ENCODE data around the gene EFCAB5. TPM values are rescaled to one million over a fixed set of nuclear protein-coding genes. Genes with fewer than 3 reads are reported as not detected.
"Not testable (repeated sequence)": the region's sequence is repeated elsewhere in the genome, so short reads cannot be mapped to it uniquely, and the experiment has no call there.

The EFCAB5 gene
- 0.35 TPM for total RNA-seq
- long read RNA-seq, result 0 reads

GRCh38 chr17:29941334-29941733 lies at the start of gene EFCAB5:
Gene EFCAB5 (plus strand): TSS chr17:29941634. CDS start chr17:29941797, 163 bp downstream.
- DNase-seq (no peak), ATAC-seq (no peak)
- intact Hi-C loops (cut with micrococcal nuclease), result no loop called here

- intact Hi-C loops (cut with micrococcal nuclease), result no loop called here
- ATAC-seq (no peak), DNase-seq (no peak)
Measured at GRCh38 chr17:29892201-29892600, 49.2 kb upstream of the EFCAB5 start.

DNA sequence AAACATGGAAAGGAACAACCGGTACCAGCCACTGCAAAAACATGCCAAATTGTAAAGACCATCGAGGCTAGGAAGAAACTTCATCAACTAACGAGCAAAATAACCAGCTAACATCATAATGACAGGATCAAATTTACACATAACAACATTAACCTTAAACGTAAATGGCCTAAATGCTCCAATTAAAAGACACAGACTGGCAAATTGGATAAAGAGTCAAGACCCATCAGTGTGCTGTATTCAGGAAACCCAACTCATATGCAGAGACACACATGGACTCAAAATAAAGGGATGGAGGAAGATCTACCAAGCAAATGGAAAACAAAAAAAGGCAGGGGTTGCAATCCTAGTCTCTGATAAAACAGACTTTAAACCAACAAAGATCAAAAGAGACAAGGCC lies 44.3 kb upstream of the EFCAB5 start:
- ATAC-seq; DNase-seq; intact Hi-C loops (cut with micrococcal nuclease): not testable (repeated sequence)

DNA sequence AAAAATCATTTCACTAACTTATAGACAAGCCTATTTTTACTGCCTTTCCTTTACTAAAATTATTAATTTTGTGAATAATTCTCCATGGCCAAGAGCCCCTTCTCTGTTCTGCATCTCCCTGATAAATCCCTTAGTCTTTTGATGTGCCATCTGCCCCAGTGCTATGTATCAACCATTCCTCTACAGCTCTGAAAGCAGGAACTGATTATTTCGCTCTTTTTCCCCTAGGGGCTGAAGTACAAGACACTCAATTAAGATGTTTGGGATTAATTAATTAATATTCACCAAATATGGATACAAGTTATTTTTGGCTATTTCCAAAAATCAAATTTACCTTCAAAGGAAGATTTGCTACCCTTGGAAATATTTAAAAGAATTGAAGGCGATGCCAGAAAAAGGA lies 38.0 kb upstream of the EFCAB5 start:
- ATAC-seq (no peak), DNase-seq (no peak)
- intact Hi-C loops (cut with micrococcal nuclease), result no loop called here

GRCh38 chr17:29905086-29905878 lies 36.2 kb upstream of the EFCAB5 start:
- intact Hi-C loops (cut with micrococcal nuclease), result no loop called here
- ATAC-seq (no peak), DNase-seq (no peak)

- no peak for ATAC-seq
- no peak for DNase-seq
- intact Hi-C loops (cut with micrococcal nuclease), result no loop called here
Measured at GRCh38 chr17:29905879-29906167, 35.6 kb upstream of the EFCAB5 start.

DNA sequence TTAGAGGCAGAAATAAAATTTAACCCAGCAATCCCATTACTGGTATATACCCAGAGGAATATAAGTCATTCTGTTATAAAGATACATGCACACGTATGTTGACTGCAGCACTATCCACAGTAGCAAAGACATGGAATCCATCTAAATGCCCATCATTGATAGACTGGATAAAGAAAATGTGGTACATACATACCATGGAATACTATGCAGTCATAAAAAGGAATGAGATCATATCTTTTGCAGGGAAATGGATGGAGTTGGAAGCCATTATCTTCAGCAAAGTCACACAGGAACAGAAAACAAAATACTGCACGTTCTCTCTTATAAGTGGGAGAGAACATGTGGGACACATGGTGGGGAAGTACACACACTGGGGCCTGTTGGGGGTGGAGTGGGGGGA lies 34.5 kb upstream of the EFCAB5 start:
- DNase-seq (no peak), ATAC-seq (no peak)
- intact Hi-C loops (cut with micrococcal nuclease), result no loop called here

- DNase-seq (no peak), ATAC-seq (no peak)
- intact Hi-C loops (cut with micrococcal nuclease), result no loop called here
Measured at GRCh38 chr17:29909236-29910003, 32.0 kb upstream of the EFCAB5 start.

- DNase-seq (no peak), ATAC-seq (no peak)
- intact Hi-C loops (cut with micrococcal nuclease), result no loop called here
Measured at GRCh38 chr17:29911641-29912177, 29.7 kb upstream of the EFCAB5 start.

GRCh38 chr17:29914819-29915537 lies 26.5 kb upstream of the EFCAB5 start:
- ATAC-seq, result no peak
- no peak for DNase-seq
- intact Hi-C loops (cut with micrococcal nuclease), result no loop called here

- intact Hi-C loops (cut with micrococcal nuclease), result no loop called here
- DNase-seq (no peak), ATAC-seq (no peak)
Measured at GRCh38 chr17:29918016-29918415, 23.4 kb upstream of the EFCAB5 start.

DNA sequence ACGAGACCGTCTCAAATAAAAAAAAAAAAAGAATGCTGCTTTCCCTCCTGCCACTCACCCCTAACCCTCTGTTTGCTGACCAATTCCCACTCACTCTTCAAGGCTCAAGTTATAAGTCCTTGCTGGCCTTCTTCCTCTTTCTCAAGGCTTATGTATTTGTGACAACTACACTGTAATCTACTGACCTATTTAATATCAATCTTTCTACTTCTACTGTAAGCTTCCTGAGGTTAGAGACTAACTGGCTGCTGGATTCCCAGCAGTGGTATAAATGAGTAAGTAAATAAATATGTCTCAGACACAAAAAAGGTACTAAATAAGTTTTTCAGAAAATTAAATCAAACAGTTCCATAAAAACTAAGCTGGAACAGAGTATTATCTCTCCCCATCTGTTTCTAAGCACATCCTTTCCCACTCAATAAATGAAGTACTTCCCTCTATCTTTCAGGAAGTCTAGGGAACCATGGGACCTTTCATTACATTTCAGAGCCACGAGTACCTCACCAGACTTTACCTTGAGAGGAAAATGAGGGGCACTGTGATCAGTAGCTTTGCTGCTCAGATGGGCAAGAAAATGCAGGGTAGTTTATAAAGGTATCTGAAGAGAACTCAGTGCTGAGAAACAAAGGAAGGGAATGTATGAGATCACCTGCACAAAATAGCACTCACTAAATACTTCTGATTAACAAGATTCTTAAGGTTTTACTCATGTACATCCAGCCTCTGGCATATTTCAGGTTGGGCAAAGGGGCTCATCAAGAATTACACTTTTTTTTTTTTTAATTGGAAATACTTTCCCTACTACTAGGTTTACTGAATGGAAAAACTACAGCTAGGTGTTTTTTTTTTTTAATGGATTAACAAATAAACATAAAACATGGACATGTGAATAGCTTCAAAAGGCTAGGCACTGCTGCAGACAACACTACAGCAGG lies 22.2 kb upstream of the EFCAB5 start:
- ATAC-seq (peak; percentile 31), DNase-seq (no peak)

GRCh38 chr17:29924786-29925185 lies 16.6 kb upstream of the EFCAB5 start:
- intact Hi-C loops (cut with micrococcal nuclease), result no loop called here
- no peak for ATAC-seq
- DNase-seq, result no peak

More for the DNA sequence above, 22.2 kb upstream of the EFCAB5 start:
- intact Hi-C loops (cut with micrococcal nuclease), result no loop called here

DNA sequence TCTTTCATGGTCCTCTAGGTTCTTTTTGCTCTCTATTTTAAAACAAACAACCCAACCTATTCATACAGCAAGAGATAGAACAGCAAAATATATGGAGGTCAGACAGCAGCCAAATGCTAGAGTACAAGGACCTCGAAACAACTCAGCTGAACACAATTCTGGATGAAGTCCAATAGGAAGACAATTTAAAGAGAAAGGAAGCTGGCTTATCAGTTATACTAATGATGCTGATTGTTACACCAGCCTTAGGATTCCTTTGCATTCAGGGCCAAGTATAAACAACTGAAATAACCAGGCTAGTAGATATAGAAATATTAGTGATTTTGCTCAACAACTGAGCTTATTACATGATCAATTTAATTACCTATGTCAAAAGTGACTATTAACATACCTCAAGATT lies 13.9 kb upstream of the EFCAB5 start:
- intact Hi-C loops (cut with micrococcal nuclease), result no loop called here
- no peak for ATAC-seq

DNA sequence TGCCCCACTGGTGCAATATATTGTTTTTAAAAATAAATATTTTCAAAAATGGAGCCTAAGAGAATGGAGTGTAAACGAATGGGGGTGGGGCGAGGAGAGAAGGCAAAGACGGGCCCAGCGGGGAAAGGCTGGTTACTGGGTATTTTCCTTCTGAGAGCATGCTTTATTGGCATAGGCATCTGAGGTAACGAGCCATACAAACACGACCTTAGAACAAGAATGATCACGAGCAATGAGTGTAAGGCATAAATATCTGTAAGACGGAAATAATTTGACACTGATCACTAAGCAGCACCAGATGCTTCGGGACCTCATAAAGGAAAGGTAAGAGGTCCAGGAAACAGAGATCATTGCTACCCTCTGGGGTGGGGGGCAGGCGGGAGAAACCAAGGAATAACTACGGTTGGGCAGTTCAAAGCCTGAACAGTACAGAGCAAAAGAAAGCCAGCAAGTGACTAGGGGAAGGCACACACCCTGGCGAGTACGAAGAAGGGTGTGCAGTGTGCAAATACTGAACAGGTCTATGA lies 12.4 kb upstream of the EFCAB5 start:
- DNase-seq, result no peak
- no peak for ATAC-seq
- intact Hi-C loops (cut with micrococcal nuclease), result no loop called here

More for the DNA sequence above, 13.9 kb upstream of the EFCAB5 start:
- no peak for DNase-seq

DNA sequence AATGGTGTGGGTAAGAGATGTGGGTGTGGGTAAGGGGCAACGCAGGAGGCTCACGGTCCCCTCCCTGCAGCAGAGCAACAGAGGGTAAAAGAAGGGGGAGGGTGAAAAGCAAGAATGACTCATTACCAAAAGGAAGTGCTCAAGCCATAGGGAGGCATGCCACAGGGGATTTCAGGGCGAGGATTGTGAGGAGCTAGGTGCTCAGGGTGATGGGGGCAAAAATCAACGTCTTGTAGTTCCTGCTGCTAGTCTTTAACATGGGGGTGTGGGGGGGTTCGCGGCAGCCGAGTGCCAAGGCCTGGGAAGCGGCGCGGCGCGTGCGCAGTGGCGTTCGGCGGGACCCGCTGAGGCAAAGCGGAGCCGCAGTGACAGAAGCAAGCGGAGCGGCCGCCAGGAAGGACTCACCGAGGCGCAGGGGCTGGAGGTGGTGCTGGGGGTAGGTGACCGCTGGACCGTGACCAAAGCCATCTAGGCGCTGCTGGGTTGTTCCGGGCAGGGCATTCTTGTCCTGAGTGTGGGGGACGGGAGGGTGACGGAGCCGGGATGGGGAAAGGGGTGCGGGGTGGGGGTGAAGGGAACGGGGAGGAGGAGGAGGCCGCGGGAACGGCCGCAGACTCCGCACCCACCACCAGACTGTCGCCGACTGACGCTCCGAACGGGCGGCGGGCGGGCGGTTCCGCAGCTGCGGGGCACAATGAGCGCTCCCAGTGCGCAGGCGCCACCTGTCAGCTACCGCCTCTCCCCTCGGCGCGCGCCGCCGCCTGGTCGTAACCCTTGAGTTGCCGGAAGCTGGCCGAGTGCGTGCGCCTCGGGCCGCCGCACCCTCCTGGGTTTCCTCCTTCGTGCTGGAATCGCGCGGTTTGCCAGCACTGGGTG lies 11.7 kb upstream of the EFCAB5 start, which contains the start of gene SSH2:
Gene SSH2 (minus strand): TSS at position 696 of the 876 bp plus-strand sequence. CDS start 228 bp downstream, at position 468.
- peak; percentile 95 for DNase-seq
- peak; percentile 95 for ATAC-seq
- intact Hi-C loops (cut with micrococcal nuclease), result no loop called here

GRCh38 chr17:29930409-29931010 lies 10.9 kb upstream of the EFCAB5 start:
- DNase-seq (no peak), ATAC-seq (peak; percentile 10)
- intact Hi-C loops (cut with micrococcal nuclease), result loop anchor here (1.0 kb wide), 1 partner anchor 122 kb away; no protein-coding TSS in a partner anchor

All from left ventricle myocardium superior (tissue), 1 donor.